Left cardiac atrium (tissue), 4 donors: Measurements from ENCODE around the gene CYP24A1. TPM values are rescaled to one million over a fixed set of nuclear protein-coding genes. Genes with fewer than 3 reads are reported as not detected.

Experiments used
- ATAC-seq, 2 donors: fragments of 200-7000 bp; cut with Tn5 transposase; one replicate each; pipeline ENCODE4 v1.9.1; 2020; ENCODE audit warnings: mild to moderate bottlenecking in 2 of 2, moderate library complexity in 2 of 2
- DNase-seq: peaks from one replicate; pipeline ENCODE4 v3.0.0-alpha.2; 2020
- intact Hi-C, 2 donors: fragments of 100-400 bp; cut with DNase I; formaldehyde crosslinking; loops; one replicate each; pipeline versions ENCODE4 v1.14.1 to v1.15.1; 2022 to 2023
- total RNA-seq, 2 donors: library from RNA; stranded (reverse); fragmentation: NEBNext Ultra II Directional; extraction: Animal tissue kit (Norgen Biotek cat#: 25700); gene quantifications; one replicate each; pipeline ENCODE4 v1.2.1, GENCODE V29; 2021
- donor health status: DM: no; HTN: yes; CAD: no.
- donor health status: DM: no; HTN: yes; CAD: no; lungs with severe emphysema.
- donor health status: DM: yes; HTN: yes; CAD: no.
- donor health status: Dilated cardiomyopathy.

Gene CYP24A1
- total RNA-seq, 2 donors from 2014 or later, result not detected

- intact Hi-C loops, result no loop called here
- ATAC-seq, result no peak
- DNase-seq, result no peak
Measured at GRCh38 chr20:54205450-54205849, 31.7 kb upstream of the CYP24A1 start.

- intact Hi-C loops, result no loop called here
- ATAC-seq, result no peak
- DNase-seq, result no peak
Measured at GRCh38 chr20:54204481-54204880, 30.7 kb upstream of the CYP24A1 start.

GRCh38 chr20:54204063-54204462 lies 30.3 kb upstream of the CYP24A1 start:
- ATAC-seq, result no peak
- no peak for DNase-seq
- intact Hi-C loops, result no loop called here

- no peak for DNase-seq
- no peak for ATAC-seq
- intact Hi-C loops, result no loop called here
Measured at GRCh38 chr20:54203281-54203680, 29.5 kb upstream of the CYP24A1 start.

- DNase-seq (no peak), ATAC-seq (no peak)
- intact Hi-C loops, result no loop called here
Measured at GRCh38 chr20:54201268-54201846, 27.6 kb upstream of the CYP24A1 start.

- intact Hi-C loops, result no loop called here
- DNase-seq (no peak), ATAC-seq (no peak)
Measured at GRCh38 chr20:54200487-54201267, 26.9 kb upstream of the CYP24A1 start.

GRCh38 chr20:54199721-54200176 lies 26.0 kb upstream of the CYP24A1 start:
- intact Hi-C loops, result loop anchor here (2.0 to 5.0 kb wide), 2 partner anchors 87 to 103 kb away; no protein-coding TSS in a partner anchor
- DNase-seq (peak; percentile 66), ATAC-seq (peak; percentile 55 to 67)

- intact Hi-C loops, result loop anchor here (2.0 to 5.0 kb wide), 2 partner anchors 87 to 102 kb away; no protein-coding TSS in a partner anchor
- ATAC-seq (no peak), DNase-seq (no peak)
Measured at GRCh38 chr20:54199283-54199682, 25.5 kb upstream of the CYP24A1 start.

- intact Hi-C loops, result loop anchor here (2.0 to 5.0 kb wide), 2 partner anchors 86 to 101 kb away; no protein-coding TSS in a partner anchor
- DNase-seq, result no peak
- ATAC-seq, result no peak
Measured at GRCh38 chr20:54197621-54198604, 24.1 kb upstream of the CYP24A1 start.

GRCh38 chr20:54195483-54196472 lies 22.0 kb upstream of the CYP24A1 start:
- ATAC-seq, result no peak
- DNase-seq, result no peak
- intact Hi-C loops, result loop anchor here in 1 of 2 donors (5.0 kb wide), 1 partner anchor 83 kb away; no protein-coding TSS in a partner anchor

GRCh38 chr20:54194724-54195438 lies 21.1 kb upstream of the CYP24A1 start:
- ATAC-seq (no peak), DNase-seq (no peak)
- intact Hi-C loops, result loop anchor here in 1 of 2 donors (5.0 kb wide), 1 partner anchor 83 kb away; no protein-coding TSS in a partner anchor

GRCh38 chr20:54193817-54194216 lies 20.0 kb upstream of the CYP24A1 start:
- DNase-seq, result no peak
- no peak for ATAC-seq
- intact Hi-C loops, result no loop called here

- intact Hi-C loops, result no loop called here
- DNase-seq, result no peak
- no peak for ATAC-seq
Measured at GRCh38 chr20:54190217-54190616, 16.4 kb upstream of the CYP24A1 start.

- intact Hi-C loops, result no loop called here
- DNase-seq (no peak), ATAC-seq (no peak)
Measured at GRCh38 chr20:54189630-54190029, 15.8 kb upstream of the CYP24A1 start.

GRCh38 chr20:54188132-54188849 lies 14.5 kb upstream of the CYP24A1 start:
- intact Hi-C loops, result no loop called here
- DNase-seq (no peak), ATAC-seq (no peak)

GRCh38 chr20:54184904-54185626 lies 11.3 kb upstream of the CYP24A1 start:
- DNase-seq (no peak), ATAC-seq (peak in 1 of 2 donors; percentile 76)
- intact Hi-C loops, result no loop called here
